Activated T-cell treated with anti-CD3 and anti-CD28 coated beads for 24 hours (primary cell): ENCODE measurements around the gene PAGR1.
A peak's percentile ranks its signal among the peaks of the same experiment; 100 is the strongest.
"Not testable (repeated sequence)": the region's sequence is repeated elsewhere in the genome, so short reads cannot be mapped to it uniquely, and the experiment has no call there.

Experiments
- DNase-seq: peaks from one replicate; pipeline ENCODE4 v3.0.0-alpha.2; 2020; ENCODE audit warnings: low read depth

Gene PAGR1

DNA sequence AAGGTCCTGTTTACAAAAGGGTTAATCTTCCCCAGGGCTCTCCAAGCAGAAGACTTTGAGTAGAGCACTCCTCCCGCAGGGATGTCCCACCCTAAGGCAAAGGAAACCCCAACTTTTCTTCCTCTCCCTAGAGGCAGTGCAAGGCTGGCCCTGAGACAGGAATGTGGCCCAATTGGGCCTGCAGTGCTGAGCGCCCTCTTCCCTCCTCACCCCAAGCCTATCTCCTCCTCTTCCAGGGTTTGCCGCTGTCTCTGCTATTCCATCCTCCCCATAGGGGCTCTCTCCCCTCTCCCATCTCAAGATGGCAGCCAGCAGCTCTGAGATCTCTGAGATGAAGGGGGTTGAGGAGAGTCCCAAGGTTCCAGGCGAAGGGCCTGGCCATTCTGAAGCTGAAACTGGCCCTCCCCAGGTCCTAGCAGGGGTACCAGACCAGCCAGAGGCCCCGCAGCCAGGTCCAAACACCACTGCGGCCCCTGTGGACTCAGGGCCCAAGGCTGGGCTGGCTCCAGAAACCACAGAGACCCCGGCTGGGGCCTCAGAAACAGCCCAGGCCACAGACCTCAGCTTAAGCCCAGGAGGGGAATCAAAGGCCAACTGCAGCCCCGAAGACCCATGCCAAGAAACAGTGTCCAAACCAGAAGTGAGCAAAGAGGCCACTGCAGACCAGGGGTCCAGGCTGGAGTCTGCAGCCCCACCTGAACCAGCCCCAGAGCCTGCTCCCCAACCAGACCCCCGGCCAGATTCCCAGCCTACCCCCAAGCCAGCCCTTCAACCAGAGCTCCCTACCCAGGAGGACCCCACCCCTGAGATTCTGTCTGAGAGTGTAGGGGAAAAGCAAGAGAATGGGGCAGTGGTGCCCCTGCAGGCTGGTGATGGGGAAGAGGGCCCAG is 3.0 kb upstream of the PAGR1 start:
- DNase-seq: no peak

GRCh38 chr16:29813644-29814562 is 2.0 kb upstream of the PAGR1 start:
- DNase-seq: no peak

DNA sequence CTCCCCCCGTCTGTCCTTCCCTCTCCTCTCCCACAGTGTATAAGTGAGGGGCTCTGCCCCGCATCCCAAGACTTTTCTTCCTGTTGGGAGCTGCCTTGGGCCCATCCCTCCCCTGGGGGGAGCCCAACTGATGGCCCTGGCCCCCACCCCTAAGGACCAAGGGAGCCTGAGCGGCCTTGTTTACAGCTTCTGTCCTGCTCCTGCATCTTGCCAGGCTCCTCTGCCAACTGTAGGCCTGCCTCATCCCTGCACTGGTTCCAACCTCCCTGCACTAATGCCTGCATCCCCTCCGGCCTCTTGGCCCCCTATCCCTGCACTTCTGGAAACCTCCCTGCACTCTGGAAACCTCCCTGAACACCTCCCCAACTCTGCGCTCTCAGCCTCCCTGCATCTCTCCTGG is 1.4 kb upstream of the PAGR1 start:
- no peak for DNase-seq

- no peak for DNase-seq
These were observed 775 bp upstream of the PAGR1 start for GRCh38 chr16:29815032-29815721.

- peak; percentile 52 for DNase-seq
These were observed 916 bp downstream of the PAGR1 start for GRCh38 chr16:29816694-29817441.

DNA sequence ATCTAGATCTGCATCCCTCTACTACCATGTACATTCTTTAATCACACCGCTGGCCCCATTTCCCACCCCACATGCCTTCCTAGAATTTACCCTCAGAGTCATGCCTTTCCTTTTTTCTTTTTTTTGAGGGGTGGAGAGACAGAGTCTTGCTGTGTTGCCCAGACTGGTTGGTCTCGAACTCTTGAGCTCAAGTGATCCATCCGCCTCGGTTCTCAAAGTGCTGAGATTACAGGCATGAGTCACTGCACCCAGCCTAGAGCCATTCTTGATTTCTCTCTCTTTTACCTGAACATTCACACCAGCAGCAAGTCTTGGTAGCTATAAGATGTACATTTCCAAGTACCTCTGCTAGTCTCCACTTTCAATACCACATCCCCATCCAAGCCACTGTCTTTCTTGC is 2.1 kb downstream of the PAGR1 start:
- no peak for DNase-seq

DNA sequence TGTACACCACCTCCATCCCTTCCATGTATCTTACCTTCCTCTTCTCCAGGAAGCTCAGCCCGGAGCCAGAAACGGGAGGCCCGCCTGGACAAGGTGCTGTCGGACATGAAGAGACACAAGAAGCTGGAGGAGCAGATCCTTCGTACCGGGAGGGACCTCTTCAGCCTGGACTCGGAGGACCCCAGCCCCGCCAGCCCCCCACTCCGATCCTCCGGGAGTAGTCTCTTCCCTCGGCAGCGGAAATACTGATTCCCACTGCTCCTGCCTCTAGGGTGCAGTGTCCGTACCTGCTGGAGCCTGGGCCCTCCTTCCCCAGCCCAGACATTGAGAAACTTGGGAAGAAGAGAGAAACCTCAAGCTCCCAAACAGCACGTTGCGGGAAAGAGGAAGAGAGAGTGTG is 3.6 kb downstream of the PAGR1 start:
- DNase-seq: no peak

DNA sequence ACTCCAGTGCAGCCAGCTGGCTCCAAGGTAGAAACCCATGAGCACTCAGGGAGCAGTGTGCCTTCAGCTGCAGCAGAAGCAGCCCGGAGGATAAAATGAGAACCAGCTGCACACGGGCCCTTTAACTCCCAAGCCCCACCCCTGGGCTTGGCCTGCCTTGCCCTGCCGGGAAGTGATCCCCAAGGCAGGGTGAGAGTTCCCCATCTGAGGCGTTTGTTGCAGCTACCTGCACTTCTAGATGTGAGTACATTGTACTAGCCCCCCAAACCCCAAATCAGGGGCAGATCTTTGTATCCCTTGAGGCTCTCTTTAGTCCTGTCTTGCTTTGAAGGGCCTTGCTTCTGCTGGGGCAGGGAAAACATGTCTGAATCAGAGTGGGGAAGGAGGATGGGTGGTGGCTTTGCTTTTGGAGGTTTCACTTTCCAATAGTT is 4.3 kb downstream of the PAGR1 start, which contains the start of gene MVP:
MVP (plus strand) TSS at position 192 of the 431 bp plus-strand sequence. CDS start 10,088 bp downstream, outside the sequence.
- peak; percentile 51 for DNase-seq

GRCh38 chr16:29820730-29821642 is 5.0 kb downstream of the PAGR1 start:
- no peak for DNase-seq

DNA sequence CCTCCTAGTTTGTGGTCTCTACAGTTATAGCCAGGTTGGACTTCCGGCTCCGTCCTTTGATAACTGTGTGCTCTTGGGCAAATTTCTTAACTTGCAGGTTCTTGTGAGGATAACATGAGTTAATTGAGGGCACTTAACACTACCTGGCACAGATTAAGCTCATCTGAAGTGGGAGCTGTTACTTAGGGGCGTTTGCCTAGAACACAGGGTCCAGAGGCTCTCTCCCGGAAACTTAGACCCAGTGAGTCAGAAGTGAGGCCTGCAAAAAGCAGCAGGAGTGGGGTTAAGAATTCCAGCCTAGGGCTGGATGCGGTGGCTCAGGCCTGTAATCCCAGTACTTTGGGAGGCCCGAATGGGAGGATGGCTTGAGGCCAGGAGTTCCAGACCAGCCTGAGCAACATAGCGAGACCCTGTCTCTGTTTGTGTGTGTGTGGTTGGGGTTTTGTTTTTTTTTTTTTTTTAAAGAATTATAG is 5.7 kb downstream of the PAGR1 start:
- DNase-seq: no peak

- DNase-seq: no peak
These were observed 8.7 kb downstream of the PAGR1 start for GRCh38 chr16:29824589-29825144.

DNA sequence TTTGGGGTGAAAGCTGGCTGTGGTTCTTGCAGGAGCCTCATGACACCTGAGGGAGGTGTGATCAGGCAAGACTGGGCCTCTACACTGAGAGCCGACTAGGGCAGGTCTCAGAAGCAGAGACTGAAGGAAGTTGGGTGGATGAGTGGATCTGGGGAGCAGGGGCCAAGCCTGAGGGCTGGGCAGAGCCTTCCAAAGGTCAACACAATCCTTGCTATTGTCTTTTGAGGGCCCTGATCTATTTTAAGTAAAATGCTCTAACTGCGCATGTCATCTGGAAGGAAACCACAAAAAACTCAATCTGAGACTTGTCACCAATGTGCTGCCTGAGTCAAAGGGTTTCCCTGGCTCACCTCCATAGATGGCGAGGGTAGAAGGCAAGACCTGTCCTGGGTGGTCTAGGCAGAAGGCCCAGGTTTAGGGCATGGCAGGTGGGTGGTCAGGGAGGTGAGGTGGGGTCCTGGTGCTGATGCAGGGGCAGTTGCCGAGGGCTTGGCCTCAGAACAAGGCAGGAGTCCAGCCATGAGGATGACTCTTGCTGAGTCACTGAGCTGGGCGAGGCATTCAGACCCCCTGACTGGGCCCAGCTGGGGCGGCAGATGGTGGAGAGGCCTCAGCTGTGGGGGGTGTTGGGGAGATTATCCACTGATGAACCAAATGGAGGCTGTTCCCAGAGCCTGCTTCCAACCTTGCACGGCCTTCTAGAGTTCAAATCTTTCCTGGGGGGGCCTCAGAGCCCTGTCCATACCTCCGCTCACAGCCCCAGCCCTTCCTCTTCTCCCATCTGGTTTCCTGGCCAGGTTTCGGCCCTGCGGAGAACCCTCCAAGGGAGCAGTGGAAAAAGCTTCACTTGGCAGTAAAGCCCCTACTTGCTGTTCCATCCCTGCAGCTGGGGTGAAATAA is 9.4 kb downstream of the PAGR1 start:
- peak; percentile 52 for DNase-seq

DNA sequence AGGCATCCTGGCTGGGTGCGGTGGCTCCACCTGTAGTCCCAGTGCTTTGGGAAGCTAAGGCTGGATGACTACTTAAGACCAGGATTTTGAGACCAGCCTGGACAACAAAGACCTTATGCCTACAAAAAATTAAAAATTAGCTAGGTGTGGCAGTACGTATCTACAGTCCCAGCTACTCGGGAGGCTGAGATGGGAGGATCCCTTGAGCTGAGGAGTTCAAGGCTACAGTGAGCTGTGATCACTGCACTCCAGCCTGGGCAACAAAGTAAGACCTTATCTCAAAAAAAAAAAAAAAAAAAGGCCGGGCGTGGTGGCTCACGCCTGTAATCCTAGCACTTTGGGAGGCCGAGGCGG is 10.4 kb downstream of the PAGR1 start:
- no peak for DNase-seq

GRCh38 chr16:29830774-29831173 is 14.8 kb downstream of the PAGR1 start:
- DNase-seq: no peak

GRCh38 chr16:29831490-29831889 is 15.5 kb downstream of the PAGR1 start:
- no peak for DNase-seq

GRCh38 chr16:29833219-29833618 is 17.3 kb downstream of the PAGR1 start:
- DNase-seq: not testable (repeated sequence)

- DNase-seq: no peak
These were observed 18.1 kb downstream of the PAGR1 start for GRCh38 chr16:29834079-29834478.

DNA sequence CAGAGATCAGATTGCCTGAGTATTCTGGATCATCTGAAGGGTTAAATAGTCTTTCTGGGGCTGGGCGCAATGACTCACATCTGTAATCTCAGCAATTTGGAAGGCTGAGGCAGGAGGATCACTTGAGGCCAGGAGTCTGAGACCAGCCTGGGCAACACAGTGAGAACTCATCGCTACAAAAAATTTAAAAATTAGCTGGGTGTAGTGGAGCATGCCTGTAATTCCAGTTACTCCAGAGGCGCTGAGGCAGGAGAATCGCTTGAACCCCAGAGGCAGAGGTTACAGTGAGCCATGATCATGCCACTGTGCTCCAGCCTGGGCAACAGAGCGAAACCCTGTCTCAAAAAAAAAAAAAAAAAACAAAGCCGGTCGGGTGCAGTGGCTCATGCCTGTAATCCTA is 20.0 kb downstream of the PAGR1 start:
- DNase-seq: no peak

- DNase-seq: no peak
These were observed 20.7 kb downstream of the PAGR1 start for GRCh38 chr16:29836623-29837022.
